Measurements from ENCODE around the gene TYR. TPM values are rescaled to one million over a fixed set of nuclear protein-coding genes. Genes with fewer than 3 reads are reported as not detected.
"Not testable (repeated sequence)": the region's sequence is repeated elsewhere in the genome, so short reads cannot be mapped to it uniquely, and the experiment has no call there.

TYR gene
- polyA plus RNA-seq, 4 donors: not detected

DNA sequence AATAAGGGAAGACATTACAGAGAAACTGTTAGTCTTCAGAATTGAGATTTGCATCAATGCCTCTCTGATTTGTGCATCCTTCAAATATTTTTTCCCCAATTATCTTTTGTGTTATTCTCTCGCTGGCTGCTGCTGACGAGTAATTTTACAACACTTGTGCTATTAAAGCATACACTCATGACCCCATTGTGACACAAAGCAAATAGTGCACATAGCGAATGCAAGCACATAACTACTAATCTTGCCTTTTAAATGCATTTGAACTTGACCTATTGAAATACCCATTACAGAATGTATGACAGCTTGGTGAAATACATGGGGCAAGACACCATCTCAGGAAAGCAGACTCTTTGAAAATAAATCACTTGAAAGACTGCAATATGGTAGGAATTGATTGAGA, 132.9 kb downstream of the TYR start:
- H3K27ac ChIP-seq (ENCODE audit: low read depth in 1 of 3, low read length in 2 of 3); H3K9me3 ChIP-seq (ENCODE audit: control insufficient read depth in 2 of 2, insufficient read depth in 1 of 2, low read depth in 1 of 2, low read length in 1 of 2); H3K36me3 ChIP-seq (ENCODE audit: control insufficient read depth in 3 of 3, insufficient read depth in 2 of 3, low read depth in 1 of 3, low read length in 3 of 3); FAIRE-seq; H3K4me1 ChIP-seq (ENCODE audit: control insufficient read depth in 3 of 3, insufficient read depth in 2 of 3, low read depth in 1 of 3, low read length in 2 of 3); DNase-seq; H3K27me3 ChIP-seq (ENCODE audit: control insufficient read depth in 3 of 3, insufficient read depth in 3 of 3, low read length in 3 of 3); H3K4me3 ChIP-seq (ENCODE audit: low read depth in 1 of 3, low read length in 3 of 3): not testable (repeated sequence)
- WGBS, 3 donors: 22 to 56% (median 37%) methylated on average over 3 of the region's 3 CpGs

DNA sequence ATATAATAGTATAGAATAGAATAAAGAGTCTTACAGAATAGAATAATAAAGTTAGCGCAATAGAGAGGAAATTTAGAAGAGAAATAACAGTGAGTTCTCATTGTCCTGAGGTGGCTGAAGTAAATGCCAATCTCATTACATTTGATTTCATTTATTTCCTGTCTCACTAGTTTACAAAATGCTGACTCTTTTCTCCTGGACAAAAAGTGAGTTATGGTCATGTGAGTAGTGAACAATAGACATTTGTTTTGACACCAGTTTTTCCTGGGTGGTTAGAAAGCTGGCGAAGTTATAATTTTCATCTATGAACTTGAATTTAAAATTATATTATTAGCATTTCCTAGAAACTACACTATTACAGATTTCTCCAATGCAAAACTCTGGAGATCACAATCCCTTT, 143.7 kb downstream of the TYR start:
- WGBS, 3 donors: 90 to 94% (median 93%) methylated on average over 2 of the region's 2 CpGs
- no peak overlapping the region for H3K27ac ChIP-seq (ENCODE audit: low read depth in 1 of 3, low read length in 2 of 3)

DNA sequence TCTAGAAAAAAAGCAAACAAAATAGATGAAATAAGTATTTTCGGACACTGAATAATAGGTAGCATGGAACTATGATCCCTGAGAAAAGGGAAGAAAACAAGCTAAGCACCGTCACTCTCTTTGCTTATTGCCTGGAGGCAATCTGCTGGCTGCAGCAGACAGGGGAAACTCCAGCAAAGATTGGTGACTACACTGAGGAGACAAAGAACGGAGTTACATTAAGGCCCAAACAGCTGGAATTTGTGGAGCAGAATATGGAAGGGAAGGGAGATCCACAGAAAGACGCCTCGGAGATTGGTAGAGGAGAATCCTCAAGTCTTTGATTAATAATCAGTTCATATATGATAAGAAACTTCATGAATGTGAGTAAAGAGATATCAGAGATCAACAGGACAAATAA, 150.2 kb downstream of the TYR start:
- Histone ChIP-seq H3K9me3 (ENCODE audit: control insufficient read depth in 2 of 2, insufficient read depth in 1 of 2, low read depth in 1 of 2, low read length in 1 of 2) (no peaks in the 10 kb centered on the region), H3K4me1 (ENCODE audit: control insufficient read depth in 3 of 3, insufficient read depth in 2 of 3, low read depth in 1 of 3, low read length in 2 of 3) (no peaks in the 10 kb centered on the region), H3K4me3 (ENCODE audit: low read depth in 1 of 3, low read length in 3 of 3) (no peak overlapping the region), H3K27ac (ENCODE audit: low read depth in 1 of 3, low read length in 2 of 3) (no peak overlapping the region), H3K27me3 (ENCODE audit: control insufficient read depth in 3 of 3, insufficient read depth in 3 of 3, low read length in 3 of 3) (no peaks in the 10 kb centered on the region), H3K36me3 (ENCODE audit: control insufficient read depth in 3 of 3, insufficient read depth in 2 of 3, low read depth in 1 of 3, low read length in 3 of 3) (no peaks in the 10 kb centered on the region)
- FAIRE-seq: no peak
- no peak for DNase-seq
- WGBS, 3 donors: 67 to 87% (median 69%) methylated on average over 5 of the region's 5 CpGs

More for the DNA sequence above, 143.7 kb downstream of the TYR start:
- no peak for FAIRE-seq
- Histone ChIP-seq H3K27me3 (ENCODE audit: control insufficient read depth in 3 of 3, insufficient read depth in 3 of 3, low read length in 3 of 3) (no peaks in the 10 kb centered on the region), H3K36me3 (ENCODE audit: control insufficient read depth in 3 of 3, insufficient read depth in 2 of 3, low read depth in 1 of 3, low read length in 3 of 3) (no peaks in the 10 kb centered on the region), H3K9me3 (ENCODE audit: control insufficient read depth in 2 of 2, insufficient read depth in 1 of 2, low read depth in 1 of 2, low read length in 1 of 2) (no peaks in the 10 kb centered on the region), H3K4me1 (ENCODE audit: control insufficient read depth in 3 of 3, insufficient read depth in 2 of 3, low read depth in 1 of 3, low read length in 2 of 3) (no peaks in the 10 kb centered on the region), H3K4me3 (ENCODE audit: low read depth in 1 of 3, low read length in 3 of 3) (no peak overlapping the region)
- DNase-seq: no peak

DNA sequence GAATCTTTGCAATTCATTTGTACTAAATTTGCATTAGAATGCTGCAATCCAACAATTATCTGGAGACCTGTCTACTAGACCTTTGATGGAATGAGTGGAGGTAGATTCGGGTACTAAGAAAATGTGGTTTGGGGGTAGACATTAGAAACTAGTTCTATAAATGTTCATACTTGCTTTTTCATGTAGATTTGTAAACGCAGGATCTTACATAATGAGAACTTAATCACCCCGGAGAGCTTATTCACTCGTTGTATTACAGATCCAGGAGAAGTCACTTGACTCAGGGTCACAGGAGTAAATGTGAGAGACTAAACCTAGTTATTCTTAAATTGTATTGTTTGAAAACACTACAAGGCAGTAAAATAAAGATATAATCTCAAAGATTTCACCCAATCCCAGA, 154.3 kb downstream of the TYR start:
- H3K4me3 ChIP-seq (ENCODE audit: low read depth in 1 of 3, low read length in 3 of 3); H3K27ac ChIP-seq (ENCODE audit: low read depth in 1 of 3, low read length in 2 of 3); FAIRE-seq; H3K36me3 ChIP-seq (ENCODE audit: control insufficient read depth in 3 of 3, insufficient read depth in 2 of 3, low read depth in 1 of 3, low read length in 3 of 3); H3K9me3 ChIP-seq (ENCODE audit: control insufficient read depth in 2 of 2, insufficient read depth in 1 of 2, low read depth in 1 of 2, low read length in 1 of 2); DNase-seq; H3K4me1 ChIP-seq (ENCODE audit: control insufficient read depth in 3 of 3, insufficient read depth in 2 of 3, low read depth in 1 of 3, low read length in 2 of 3); H3K27me3 ChIP-seq (ENCODE audit: control insufficient read depth in 3 of 3, insufficient read depth in 3 of 3, low read length in 3 of 3): not testable (repeated sequence)
- WGBS, 3 donors: 60 to 71% (median 69%) methylated on average over 4 of the region's 4 CpGs

DNA sequence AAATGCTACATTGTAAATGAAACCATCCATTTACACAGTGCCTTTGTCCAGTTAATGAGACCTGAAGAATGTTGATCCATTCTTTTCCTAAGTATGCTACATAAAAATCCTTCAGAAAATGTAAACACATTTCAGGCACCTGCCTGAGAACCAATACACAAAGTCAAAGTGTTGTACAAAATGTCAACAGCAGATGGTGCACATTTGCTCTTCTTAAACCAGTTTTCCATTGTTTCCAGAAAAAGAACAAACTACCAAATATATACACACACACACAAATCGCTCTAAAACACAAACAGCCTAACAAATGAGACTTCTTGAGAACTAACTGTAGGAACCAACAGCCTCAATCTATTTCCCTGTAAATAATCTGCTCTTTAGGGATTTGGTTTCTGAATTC, 156.0 kb downstream of the TYR start:
- 38 to 45% (median 41%) methylated on average over 1 of the region's 1 CpG for WGBS, 3 donors
- not testable (repeated sequence) for H3K27me3 ChIP-seq (ENCODE audit: control insufficient read depth in 3 of 3, insufficient read depth in 3 of 3, low read length in 3 of 3); H3K4me3 ChIP-seq (ENCODE audit: low read depth in 1 of 3, low read length in 3 of 3); H3K9me3 ChIP-seq (ENCODE audit: control insufficient read depth in 2 of 2, insufficient read depth in 1 of 2, low read depth in 1 of 2, low read length in 1 of 2); H3K27ac ChIP-seq (ENCODE audit: low read depth in 1 of 3, low read length in 2 of 3); H3K4me1 ChIP-seq (ENCODE audit: control insufficient read depth in 3 of 3, insufficient read depth in 2 of 3, low read depth in 1 of 3, low read length in 2 of 3); H3K36me3 ChIP-seq (ENCODE audit: control insufficient read depth in 3 of 3, insufficient read depth in 2 of 3, low read depth in 1 of 3, low read length in 3 of 3); FAIRE-seq
- DNase-seq: peak in 1 of 2 donors; percentile 17

DNA sequence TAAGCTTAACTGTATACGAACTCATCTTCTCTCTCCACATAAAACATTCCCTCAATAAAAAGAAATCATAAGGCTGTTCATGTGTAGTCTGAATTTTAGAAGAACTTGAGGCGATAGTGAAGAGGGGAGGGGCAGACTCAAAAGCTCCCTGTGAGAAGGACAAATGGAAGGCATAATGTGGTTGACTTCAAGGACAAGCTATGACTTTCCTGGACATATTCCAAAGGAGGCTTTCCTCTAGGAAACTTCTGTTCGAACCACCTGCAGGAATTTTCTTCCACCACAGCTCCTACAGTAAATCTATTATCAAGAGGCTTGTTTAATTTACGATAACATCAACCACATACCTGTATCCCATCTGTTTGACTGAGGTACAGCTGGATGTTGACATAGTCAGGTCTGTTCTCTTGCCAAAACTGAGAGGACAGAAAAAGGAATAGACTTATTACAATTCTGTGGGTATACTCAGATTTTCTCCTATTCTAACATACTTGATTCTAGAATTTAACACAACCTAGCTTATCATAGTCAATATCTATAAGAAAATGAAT, 159.5 kb downstream of the TYR start:
- H3K27ac ChIP-seq (ENCODE audit: low read depth in 1 of 3, low read length in 2 of 3); H3K4me1 ChIP-seq (ENCODE audit: control insufficient read depth in 3 of 3, insufficient read depth in 2 of 3, low read depth in 1 of 3, low read length in 2 of 3); H3K9me3 ChIP-seq (ENCODE audit: control insufficient read depth in 2 of 2, insufficient read depth in 1 of 2, low read depth in 1 of 2, low read length in 1 of 2); H3K4me3 ChIP-seq (ENCODE audit: low read depth in 1 of 3, low read length in 3 of 3); FAIRE-seq; H3K27me3 ChIP-seq (ENCODE audit: control insufficient read depth in 3 of 3, insufficient read depth in 3 of 3, low read length in 3 of 3); DNase-seq; H3K36me3 ChIP-seq (ENCODE audit: control insufficient read depth in 3 of 3, insufficient read depth in 2 of 3, low read depth in 1 of 3, low read length in 3 of 3): not testable (repeated sequence)
- 29 to 62% (median 43%) methylated on average over 4 of the region's 4 CpGs for WGBS, 3 donors

DNA sequence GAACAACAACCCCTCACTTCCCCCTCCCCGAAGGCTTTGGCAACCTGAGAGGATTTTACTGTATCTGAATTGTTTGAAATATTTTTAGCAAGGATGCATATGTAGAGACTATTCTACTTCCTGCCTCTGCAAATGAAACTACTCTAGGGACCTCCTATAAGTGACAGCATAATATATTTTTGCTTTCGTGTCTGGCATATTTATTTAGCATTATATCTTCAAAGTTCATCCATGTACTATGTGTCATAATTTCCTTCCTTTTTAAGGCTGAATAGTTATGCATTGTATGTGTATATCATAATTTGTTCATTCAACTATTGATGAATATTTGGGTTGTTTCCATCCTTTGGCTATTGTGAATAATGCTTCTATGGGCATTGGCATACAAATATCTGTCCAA, 160.4 kb downstream of the TYR start:
- not testable (repeated sequence) for H3K36me3 ChIP-seq (ENCODE audit: control insufficient read depth in 3 of 3, insufficient read depth in 2 of 3, low read depth in 1 of 3, low read length in 3 of 3)

DNA sequence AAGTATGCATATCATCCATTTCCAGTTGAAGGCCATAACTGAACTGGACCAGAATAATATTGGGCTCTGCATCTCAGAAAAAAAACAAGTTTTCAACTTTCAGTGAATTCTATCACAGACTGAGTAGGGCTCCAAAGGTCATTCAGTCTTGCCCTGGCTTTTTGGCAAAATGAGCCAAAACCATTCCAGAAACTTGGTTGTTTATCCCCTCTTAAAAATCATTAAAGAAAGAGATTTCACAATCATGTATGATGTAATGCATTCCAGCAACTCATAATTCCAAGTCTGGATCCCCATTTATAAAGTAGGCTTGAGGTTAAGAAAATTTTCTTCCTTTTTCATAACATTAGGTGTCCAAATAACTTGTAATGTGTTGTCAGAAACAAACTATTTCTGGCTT, 162.8 kb downstream of the TYR start:
- not testable (repeated sequence) for H3K36me3 ChIP-seq (ENCODE audit: control insufficient read depth in 3 of 3, insufficient read depth in 2 of 3, low read depth in 1 of 3, low read length in 3 of 3); H3K27me3 ChIP-seq (ENCODE audit: control insufficient read depth in 3 of 3, insufficient read depth in 3 of 3, low read length in 3 of 3); H3K27ac ChIP-seq (ENCODE audit: low read depth in 1 of 3, low read length in 2 of 3); DNase-seq; FAIRE-seq; H3K9me3 ChIP-seq (ENCODE audit: control insufficient read depth in 2 of 2, insufficient read depth in 1 of 2, low read depth in 1 of 2, low read length in 1 of 2); H3K4me1 ChIP-seq (ENCODE audit: control insufficient read depth in 3 of 3, insufficient read depth in 2 of 3, low read depth in 1 of 3, low read length in 2 of 3); H3K4me3 ChIP-seq (ENCODE audit: low read depth in 1 of 3, low read length in 3 of 3)

More for the DNA sequence above, 160.4 kb downstream of the TYR start:
- H3K4me1 ChIP-seq (ENCODE audit: control insufficient read depth in 3 of 3, insufficient read depth in 2 of 3, low read depth in 1 of 3, low read length in 2 of 3); H3K9me3 ChIP-seq (ENCODE audit: control insufficient read depth in 2 of 2, insufficient read depth in 1 of 2, low read depth in 1 of 2, low read length in 1 of 2); FAIRE-seq; H3K4me3 ChIP-seq (ENCODE audit: low read depth in 1 of 3, low read length in 3 of 3); H3K27ac ChIP-seq (ENCODE audit: low read depth in 1 of 3, low read length in 2 of 3); DNase-seq; H3K27me3 ChIP-seq (ENCODE audit: control insufficient read depth in 3 of 3, insufficient read depth in 3 of 3, low read length in 3 of 3): not testable (repeated sequence)
- WGBS, 3 donors: 39 to 56% (median 39%) methylated on average over 2 of the region's 2 CpGs

DNA sequence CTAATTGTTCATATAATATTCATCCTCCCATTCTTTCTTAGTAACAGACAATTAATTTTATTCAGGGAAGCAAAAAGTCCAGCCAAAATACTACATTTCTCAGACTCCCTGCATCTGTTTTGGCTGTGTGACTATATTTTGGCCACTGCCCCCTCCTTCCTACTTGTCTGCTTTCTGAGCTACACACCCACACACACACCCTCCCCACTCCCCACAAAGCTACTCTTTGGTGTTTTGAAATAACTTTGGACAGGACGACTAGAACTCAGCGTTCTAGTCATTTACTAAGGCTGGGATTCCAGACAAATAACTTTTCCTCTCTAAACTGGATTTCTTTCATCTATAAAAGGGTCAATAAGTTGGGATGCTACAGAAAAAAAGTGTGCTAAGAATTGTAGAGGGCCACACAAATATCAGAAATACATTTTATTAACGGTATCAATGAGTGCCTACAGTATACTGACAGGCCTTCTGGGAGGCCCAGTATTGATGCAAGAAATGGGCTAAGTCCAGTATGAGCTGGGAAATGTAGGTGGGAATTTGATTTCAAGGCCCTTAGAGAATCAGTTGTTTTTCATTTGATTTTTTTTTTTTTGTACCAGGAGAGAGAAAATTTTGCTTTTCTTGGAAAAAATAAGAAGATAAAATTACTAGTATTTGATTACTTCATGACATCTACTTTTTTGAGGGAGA, 165.4 kb downstream of the TYR start:
- not testable (repeated sequence) for DNase-seq; H3K36me3 ChIP-seq (ENCODE audit: control insufficient read depth in 3 of 3, insufficient read depth in 2 of 3, low read depth in 1 of 3, low read length in 3 of 3); FAIRE-seq; H3K4me1 ChIP-seq (ENCODE audit: control insufficient read depth in 3 of 3, insufficient read depth in 2 of 3, low read depth in 1 of 3, low read length in 2 of 3); H3K27ac ChIP-seq (ENCODE audit: low read depth in 1 of 3, low read length in 2 of 3); H3K9me3 ChIP-seq (ENCODE audit: control insufficient read depth in 2 of 2, insufficient read depth in 1 of 2, low read depth in 1 of 2, low read length in 1 of 2); H3K4me3 ChIP-seq (ENCODE audit: low read depth in 1 of 3, low read length in 3 of 3); H3K27me3 ChIP-seq (ENCODE audit: control insufficient read depth in 3 of 3, insufficient read depth in 3 of 3, low read length in 3 of 3)
- 59 to 78% (median 73%) methylated on average over 3 of the region's 3 CpGs for WGBS, 3 donors
